ENCODE measurements around the gene FLVCR1.
"Not testable (repeated sequence)": the region's sequence is repeated elsewhere in the genome, so short reads cannot be mapped to it uniquely, and the experiment has no call there.

Gene FLVCR1

DNA sequence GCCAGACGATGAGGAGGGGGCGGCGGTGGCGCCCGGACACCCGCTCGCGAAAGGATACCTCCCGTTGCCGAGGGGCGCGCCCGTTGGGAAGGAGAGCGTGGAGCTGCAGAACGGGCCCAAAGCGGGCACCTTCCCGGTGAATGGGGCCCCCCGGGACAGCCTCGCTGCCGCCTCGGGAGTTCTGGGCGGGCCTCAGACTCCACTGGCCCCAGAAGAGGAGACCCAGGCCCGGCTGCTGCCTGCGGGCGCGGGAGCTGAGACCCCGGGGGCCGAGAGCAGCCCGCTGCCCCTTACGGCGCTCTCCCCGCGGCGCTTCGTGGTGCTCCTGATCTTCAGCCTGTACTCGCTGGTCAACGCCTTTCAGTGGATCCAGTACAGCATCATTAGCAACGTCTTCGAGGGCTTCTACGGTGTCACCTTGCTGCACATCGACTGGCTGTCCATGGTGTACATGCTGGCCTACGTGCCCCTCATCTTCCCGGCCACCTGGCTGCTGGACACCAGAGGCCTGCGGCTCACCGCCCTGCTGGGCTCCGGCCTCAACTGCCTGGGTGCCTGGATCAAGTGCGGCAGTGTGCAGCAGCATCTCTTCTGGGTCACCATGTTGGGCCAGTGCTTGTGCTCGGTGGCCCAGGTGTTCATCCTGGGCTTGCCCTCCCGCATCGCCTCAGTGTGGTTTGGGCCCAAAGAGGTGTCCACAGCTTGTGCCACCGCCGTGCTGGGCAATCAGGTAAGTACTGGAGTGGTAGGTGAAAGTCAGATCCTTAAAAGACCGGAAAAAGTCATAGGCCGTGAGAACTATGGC, 588 bp downstream of the FLVCR1 start:
- no peak for DNase-seq (ENCODE audit: low read depth, low spot score)
- H3K27ac ChIP-seq = peak overlapping the region; percentile 68

DNA sequence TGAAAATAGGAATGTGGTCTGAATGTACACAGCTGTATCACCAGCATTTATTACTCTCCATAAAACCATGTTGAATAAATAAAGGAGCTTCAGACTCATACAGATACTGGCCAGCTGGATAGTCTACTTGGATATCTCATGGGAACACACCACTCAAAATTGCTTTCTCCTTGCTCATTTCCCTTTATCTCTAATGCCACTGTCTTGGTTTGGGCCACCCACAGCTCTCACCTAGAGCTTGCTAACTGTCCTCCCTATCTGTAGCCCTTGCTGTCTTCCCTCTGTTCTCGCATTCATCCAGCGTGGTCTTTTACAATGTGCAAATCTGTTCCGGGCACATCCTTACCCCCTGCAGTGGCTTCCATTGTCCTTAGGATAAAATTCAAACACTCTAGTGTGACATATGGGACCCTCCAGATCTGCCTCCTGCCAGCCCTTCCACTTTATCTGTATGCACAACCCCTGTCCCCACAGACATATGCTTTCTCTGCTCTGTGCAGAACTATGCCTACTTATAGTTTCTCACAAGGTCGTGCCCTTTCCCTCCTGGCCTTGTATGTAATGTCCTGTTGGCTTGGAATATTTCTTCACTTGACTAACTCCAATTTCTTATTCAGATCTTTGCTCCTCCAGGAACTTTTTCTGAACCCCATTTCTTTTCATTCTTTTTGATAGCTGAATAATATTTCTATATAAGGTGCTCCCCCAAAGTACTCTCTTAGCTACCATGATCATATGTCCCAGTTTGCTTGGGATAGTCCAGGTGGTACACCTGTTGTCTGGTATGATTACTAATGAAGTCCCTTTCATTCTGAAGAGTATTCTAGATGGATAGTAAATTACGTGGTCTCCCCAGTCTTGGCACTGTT, 2.9 kb downstream of the FLVCR1 start:
- H3K27ac ChIP-seq = no peak overlapping the region
- DNase-seq (ENCODE audit: low read depth, low spot score) = no peak

GRCh38 chr1:212862111-212862690, 4.1 kb downstream of the FLVCR1 start:
- no peak for DNase-seq (ENCODE audit: low read depth, low spot score)
- no peak overlapping the region for H3K27ac ChIP-seq

- DNase-seq (ENCODE audit: low read depth, low spot score) = not testable (repeated sequence)
These were observed 5.3 kb downstream of the FLVCR1 start for GRCh38 chr1:212863345-212863744.

GRCh38 chr1:212864201-212864600, 6.1 kb downstream of the FLVCR1 start:
- DNase-seq (ENCODE audit: low read depth, low spot score) = no peak
- no peak overlapping the region for H3K27ac ChIP-seq

More at GRCh38 chr1:212863345-212863744, 5.3 kb downstream of the FLVCR1 start:
- H3K27ac ChIP-seq = not testable (repeated sequence)

GRCh38 chr1:212867192-212867591, 9.1 kb downstream of the FLVCR1 start:
- no peak overlapping the region for H3K27ac ChIP-seq
- DNase-seq (ENCODE audit: low read depth, low spot score) = no peak

- DNase-seq (ENCODE audit: low read depth, low spot score) = no peak
These were observed 13.9 kb downstream of the FLVCR1 start for GRCh38 chr1:212871976-212872375.

DNA sequence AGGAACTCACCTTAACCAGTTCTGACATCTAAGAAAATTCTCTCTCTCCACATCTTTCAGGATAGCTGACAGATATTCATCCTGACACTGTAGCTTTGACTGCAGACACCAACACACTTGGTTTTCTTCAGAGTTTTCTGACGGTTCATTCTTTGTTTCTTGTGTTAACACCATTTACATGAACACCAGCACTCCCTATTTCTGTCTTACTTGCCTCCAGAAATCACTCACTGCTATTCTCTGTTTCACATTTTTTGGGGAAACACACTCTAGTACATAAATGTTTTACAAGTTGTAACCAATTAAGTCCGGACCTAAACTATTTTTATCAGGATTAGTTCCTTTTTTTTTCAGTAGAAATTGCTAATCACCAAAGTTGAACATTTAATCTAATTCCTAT, 15.4 kb downstream of the FLVCR1 start:
- H3K27ac ChIP-seq = peak overlapping the region; percentile 72
- no peak for DNase-seq (ENCODE audit: low read depth, low spot score)

More at GRCh38 chr1:212871976-212872375, 13.9 kb downstream of the FLVCR1 start:
- peak overlapping the region; percentile 72 for H3K27ac ChIP-seq

DNA sequence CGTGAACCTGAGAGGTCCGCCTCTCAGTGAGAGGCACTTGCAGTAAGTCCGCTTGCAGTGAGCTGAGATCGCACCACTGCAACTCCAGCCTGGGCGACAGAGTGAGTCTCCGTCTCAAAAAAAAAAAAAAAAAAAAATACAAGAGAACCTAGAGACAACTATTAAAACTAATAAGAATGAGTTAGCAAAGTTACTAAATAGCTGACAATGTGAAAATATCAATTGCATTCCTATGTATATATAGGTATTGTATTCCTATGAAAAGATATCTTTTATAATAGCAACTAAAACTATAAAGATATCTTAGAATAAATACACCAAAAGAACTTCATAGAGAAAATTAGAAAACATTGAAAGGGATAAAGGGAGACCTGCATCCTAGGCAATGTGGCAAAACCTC, 20.3 kb downstream of the FLVCR1 start:
- no peak overlapping the region for H3K27ac ChIP-seq
- DNase-seq (ENCODE audit: low read depth, low spot score) = no peak

GRCh38 chr1:212879947-212880690, 22.0 kb downstream of the FLVCR1 start:
- no peak overlapping the region for H3K27ac ChIP-seq
- no peak for DNase-seq (ENCODE audit: low read depth, low spot score)

- H3K27ac ChIP-seq = no peak overlapping the region
- no peak for DNase-seq (ENCODE audit: low read depth, low spot score)
These were observed 26.5 kb downstream of the FLVCR1 start for GRCh38 chr1:212884592-212884991.

GRCh38 chr1:212892108-212892507, 34.0 kb downstream of the FLVCR1 start:
- DNase-seq (ENCODE audit: low read depth, low spot score) = no peak
- H3K27ac ChIP-seq = no peak overlapping the region

DNA sequence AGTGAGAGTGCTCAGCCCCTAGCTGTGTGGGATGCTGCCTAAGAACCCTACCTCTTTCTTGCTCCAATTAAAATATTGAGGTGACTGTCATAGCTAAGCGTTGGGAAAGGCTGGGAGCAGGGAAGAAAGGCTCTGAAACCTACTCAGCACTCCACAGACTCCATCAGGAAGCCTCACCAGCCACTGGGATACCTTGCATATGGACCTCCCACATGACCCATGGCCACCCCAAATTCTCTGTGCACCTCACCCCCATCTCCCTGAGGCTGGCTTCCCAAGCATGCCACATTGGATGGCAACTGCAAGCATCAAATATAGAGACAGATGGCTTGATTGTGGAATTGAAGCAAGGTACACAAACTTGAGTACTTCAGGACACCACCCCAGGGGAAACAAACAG, 41.8 kb downstream of the FLVCR1 start:
- no peak for DNase-seq (ENCODE audit: low read depth, low spot score)
- H3K27ac ChIP-seq = no peak overlapping the region

GRCh38 chr1:212901290-212901689, 43.2 kb downstream of the FLVCR1 start:
- no peak overlapping the region for H3K27ac ChIP-seq
- DNase-seq (ENCODE audit: low read depth, low spot score) = no peak

DNA sequence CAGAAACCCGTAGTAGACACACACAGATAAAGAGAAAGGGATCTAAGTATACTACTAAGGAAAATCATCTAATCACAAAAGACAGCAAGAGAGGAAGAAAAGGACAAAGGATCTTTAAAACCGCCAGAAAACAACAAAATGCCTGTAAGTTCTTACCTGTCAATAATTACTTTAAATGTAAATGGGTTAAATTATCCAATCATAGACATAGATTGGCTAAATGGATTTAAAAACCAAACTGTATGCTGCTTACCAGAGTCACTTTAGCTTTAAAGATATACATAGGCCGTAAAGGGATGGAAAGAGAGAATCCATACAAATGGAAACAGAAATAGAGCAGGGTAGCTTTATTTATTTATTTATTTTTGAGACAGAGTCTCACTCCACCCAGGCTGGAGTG, 44.0 kb downstream of the FLVCR1 start:
- no peak for DNase-seq (ENCODE audit: low read depth, low spot score)
- no peak overlapping the region for H3K27ac ChIP-seq

GRCh38 chr1:212903664-212904063, 45.6 kb downstream of the FLVCR1 start:
- DNase-seq (ENCODE audit: low read depth, low spot score) = no peak
- H3K27ac ChIP-seq = no peak overlapping the region

DNA sequence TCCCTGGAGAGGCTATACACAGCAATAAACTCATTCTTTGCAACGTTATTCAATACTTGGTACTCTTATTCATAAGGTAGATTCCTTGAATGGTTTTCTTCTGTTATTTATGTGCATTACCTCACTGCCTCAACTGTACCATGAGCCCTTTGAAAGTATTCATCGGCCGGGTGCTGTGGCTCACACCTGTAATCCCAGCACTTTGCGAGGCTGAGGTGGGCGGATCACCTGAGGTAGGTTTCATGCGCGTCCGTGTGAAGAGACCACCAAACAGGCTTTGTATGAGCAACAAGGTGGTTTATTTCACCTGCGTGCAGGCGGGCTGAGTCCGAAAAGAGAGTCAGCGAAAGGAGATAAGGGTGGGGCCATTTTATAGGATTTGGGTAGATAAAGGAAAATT, 50.0 kb downstream of the FLVCR1 start:
- not testable (repeated sequence) for H3K27ac ChIP-seq; DNase-seq (ENCODE audit: low read depth, low spot score)

- no peak for DNase-seq (ENCODE audit: low read depth, low spot score)
- H3K27ac ChIP-seq = no peak overlapping the region
These were observed 50.9 kb downstream of the FLVCR1 start for GRCh38 chr1:212908971-212909370.

GRCh38 chr1:212909652-212910063, 51.6 kb downstream of the FLVCR1 start:
- DNase-seq (ENCODE audit: low read depth, low spot score) = no peak
- H3K27ac ChIP-seq = no peak overlapping the region

DNA sequence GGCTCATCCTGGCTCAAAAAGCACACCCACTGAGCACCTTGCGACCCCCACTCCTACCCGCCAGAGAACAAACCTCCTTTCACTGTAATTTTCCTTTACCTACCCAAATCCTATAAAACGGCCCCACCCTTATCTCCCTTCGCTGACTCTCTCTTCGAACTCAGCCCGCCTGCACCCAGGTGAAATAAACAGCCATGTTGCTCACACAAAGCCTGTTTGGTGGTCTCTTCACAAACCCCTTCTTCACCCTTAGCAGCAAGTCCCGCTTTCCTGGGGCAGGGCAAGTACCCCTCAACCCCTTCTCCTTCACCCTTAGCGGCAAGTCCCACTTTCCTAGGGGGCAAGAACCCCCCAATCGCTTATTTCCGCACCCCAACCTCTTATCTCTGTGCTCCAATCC, 52.1 kb downstream of the FLVCR1 start:
- not testable (repeated sequence) for DNase-seq (ENCODE audit: low read depth, low spot score); H3K27ac ChIP-seq

Data from epithelial cell of prostate (primary cell).